KMS-11 (cell line): ENCODE results near the gene CYLD.

Source experiments
- H2AFZ ChIP-seq: fragments of 200-600 bp; sonication (generic); 2 replicates; pipeline ENCODE4 v1.6.1; 2016; ENCODE audit warnings: antibody characterized with exemption, mixed run types, low read depth
- H3K27ac ChIP-seq: fragments of 200-600 bp; sonication (generic); 2 replicates; pipeline ENCODE4 v1.6.1; 2016; ENCODE audit warnings: mild to moderate bottlenecking, mixed run types
- H3K27me3 ChIP-seq: fragments of 200-600 bp; sonication (generic); 2 replicates; pipeline ENCODE4 v1.6.1; 2017; ENCODE audit warnings: mild to moderate bottlenecking, low read depth, mixed run types, moderate library complexity; ENCODE audit not compliant: insufficient read depth
- H3K36me3 ChIP-seq: fragments of 200-600 bp; sonication (generic); 2 replicates; pipeline ENCODE4 v1.6.1; 2017; ENCODE audit warnings: mild to moderate bottlenecking, mixed run types; ENCODE audit not compliant: insufficient read depth
- H3K4me1 ChIP-seq: fragments of 200-600 bp; sonication (generic); 2 replicates; pipeline ENCODE4 v1.6.1; 2016; ENCODE audit warnings: mild to moderate bottlenecking, low read depth, mixed run types; ENCODE audit not compliant: poor library complexity, severe bottlenecking
- H3K4me2 ChIP-seq: fragments of 200-600 bp; sonication (generic); 2 replicates; pipeline ENCODE4 v1.7.0; 2016; ENCODE audit warnings: mild to moderate bottlenecking, mixed run types
- H3K4me3 ChIP-seq: fragments of 200-600 bp; sonication (generic); IDR thresholded peaks from 2 replicates; pipeline ENCODE4 v1.6.1; 2017; ENCODE audit warnings: low read depth, low read length, mixed read lengths; ENCODE audit not compliant: insufficient read depth
- H3K79me2 ChIP-seq: fragments of 200-600 bp; sonication (generic); 2 replicates; pipeline ENCODE4 v1.6.1; 2016; ENCODE audit warnings: low read depth, mixed run types; ENCODE audit not compliant: insufficient read depth
- H3K9ac ChIP-seq: fragments of 200-600 bp; sonication (generic); 2 replicates; pipeline ENCODE4 v1.6.1; 2016; ENCODE audit warnings: mild to moderate bottlenecking, mixed run types
- H4K20me1 ChIP-seq: fragments of 200-600 bp; sonication (generic); 2 replicates; pipeline ENCODE4 v1.6.1; 2016; ENCODE audit warnings: mild to moderate bottlenecking, mixed run types; ENCODE audit not compliant: insufficient read depth
- CTCF ChIP-seq: fragments of 200-600 bp; sonication (generic); conservative IDR thresholded peaks from 2 replicates; pipeline ENCODE4 v1.6.1; 2017; ENCODE audit warnings: low read depth, mild to moderate bottlenecking, antibody characterized with exemption, low read length, moderate library complexity, mixed read lengths

Gene CYLD

DNA sequence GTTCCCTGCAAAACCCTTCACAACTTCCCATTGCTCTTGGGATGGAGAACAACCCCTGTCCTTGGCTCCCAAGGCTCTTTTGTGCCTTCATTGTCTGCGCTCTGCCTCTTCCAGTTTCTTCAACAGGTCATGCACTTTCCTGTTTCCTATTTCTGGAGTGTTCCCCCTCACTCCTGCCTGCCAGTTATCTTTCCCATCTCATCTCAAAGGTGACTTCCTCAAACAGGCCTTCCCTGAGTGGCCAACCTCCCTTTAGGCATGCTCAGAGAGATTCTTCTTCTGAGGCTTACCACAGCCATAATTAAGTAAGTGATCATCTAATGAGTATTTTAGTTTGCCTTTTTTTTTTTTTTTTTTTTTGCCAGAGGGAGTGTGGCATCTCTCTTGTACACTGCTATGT is 2.9 kb upstream of the CYLD start:
- Histone ChIP-seq H3K79me2 (no peaks in the 10 kb centered on the region), H3K4me2 (no peak overlapping the region), H3K4me3 (no peak overlapping the region), H3K36me3 (no peaks in the 10 kb centered on the region), H3K27me3 (no peaks in the 10 kb centered on the region), H3K4me1 (peaks cover 17% of the 10 kb centered on the region), H4K20me1 (no peaks in the 10 kb centered on the region), H3K27ac (no peak overlapping the region), H2AFZ (no peak overlapping the region), H3K9ac (no peak overlapping the region)
- no peak for TF ChIP-seq CTCF

DNA sequence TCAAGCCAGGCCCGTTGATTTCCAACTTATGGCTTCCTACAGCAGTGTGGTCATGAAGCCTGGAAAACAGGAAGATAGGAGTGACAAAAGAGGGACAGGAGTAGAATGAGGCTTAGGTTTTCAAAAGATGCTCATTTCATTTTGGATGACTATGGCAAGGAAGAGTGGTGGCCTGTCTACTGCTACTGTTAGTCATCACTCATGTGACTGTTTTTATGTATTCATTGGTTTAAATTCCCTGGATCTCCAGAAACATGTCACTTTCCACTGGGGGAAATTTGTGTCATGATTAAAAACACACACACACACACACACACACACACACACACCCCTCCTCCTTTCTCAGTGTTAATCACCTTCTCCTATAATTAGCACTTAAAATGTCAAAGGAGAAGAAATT is 1.1 kb upstream of the CYLD start:
- Histone ChIP-seq H3K4me1 (peaks cover 19% of the 10 kb centered on the region), H3K27ac (no peak overlapping the region; the same call in 1 of the 2 replicates), H2AFZ (peak overlapping the region; percentile 86; the same call in 1 of the 2 replicates), H3K9ac (0 out of 2 replicates have a peak overlapping the region, but pooled peaks have one; percentile 45), H3K79me2 (no peaks in the 10 kb centered on the region), H3K36me3 (no peaks in the 10 kb centered on the region), H3K4me2 (peak overlapping the region; percentile 71), H3K27me3 (no peaks in the 10 kb centered on the region), H3K4me3 (no peak overlapping the region), H4K20me1 (no peaks in the 10 kb centered on the region)
- no peak for TF ChIP-seq CTCF

DNA sequence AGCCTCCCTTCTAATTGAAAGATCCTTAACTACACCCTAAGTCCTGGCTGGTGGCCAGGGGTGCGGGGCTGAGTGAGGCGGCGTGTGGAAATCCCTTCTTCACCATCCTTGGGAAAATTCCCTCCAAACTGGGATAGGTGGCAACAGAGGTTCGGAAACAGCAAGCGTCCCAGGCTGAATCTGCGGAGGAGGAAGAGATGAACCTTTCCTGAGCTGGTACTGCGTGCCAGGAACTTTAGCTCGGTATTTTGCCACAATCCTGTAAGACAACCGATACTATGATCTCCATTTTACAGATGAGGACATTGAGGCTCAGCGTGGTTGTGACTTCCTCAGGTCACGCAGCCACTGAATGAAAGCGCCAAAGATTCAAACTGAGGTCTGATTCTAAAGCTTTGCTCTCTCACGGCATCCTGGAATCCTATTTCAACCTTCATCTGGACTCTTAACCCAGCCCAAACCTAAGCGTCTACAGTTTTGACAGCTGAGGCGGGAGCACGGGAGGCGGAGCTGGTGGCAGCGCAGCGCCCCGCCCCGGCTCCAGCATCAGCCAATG is 583 bp upstream of the CYLD start:
- Histone ChIP-seq H3K27me3 (no peaks in the 10 kb centered on the region), H3K79me2 (no peaks in the 10 kb centered on the region), H3K9ac (peak overlapping the region; percentile 45; the same call in 1 of the 2 replicates), H3K4me1 (peaks cover 19% of the 10 kb centered on the region), H3K27ac (peak overlapping the region; percentile 41), H3K4me3 (no peak overlapping the region), H2AFZ (peak overlapping the region; percentile 86), H3K4me2 (peak overlapping the region; percentile 71), H3K36me3 (no peaks in the 10 kb centered on the region), H4K20me1 (no peaks in the 10 kb centered on the region)
- TF ChIP-seq CTCF, result no peak

- H2AFZ ChIP-seq, result peak overlapping the region; percentile 59; the same call in 1 of the 2 replicates
- H3K79me2 ChIP-seq, result no peaks in the 10 kb centered on the region
- H3K27ac ChIP-seq, result peak overlapping the region; percentile 84
- no peaks in the 10 kb centered on the region for H3K36me3 ChIP-seq
- H3K4me3 ChIP-seq, result no peak overlapping the region
- H3K27me3 ChIP-seq, result no peaks in the 10 kb centered on the region
- no peak for TF ChIP-seq CTCF
- no peaks in the 10 kb centered on the region for H4K20me1 ChIP-seq
- H3K9ac ChIP-seq, result peak overlapping the region; percentile 94
- H3K4me1 ChIP-seq, result peaks cover 27% of the 10 kb centered on the region
- H3K4me2 ChIP-seq, result peak overlapping the region; percentile 40; the same call in 1 of the 2 replicates
Measured at GRCh38 chr16:50742576-50743200, 802 bp downstream of the CYLD start.
